PC-3 (cell line): ENCODE results near the gene TBX6. TPM values are rescaled to one million over a fixed set of nuclear protein-coding genes. Genes with fewer than 3 reads are reported as not detected.

Experiments used
- ATAC-seq: fragments of 200-7000 bp; cut with Tn5 transposase; 2 replicates; pipeline ENCODE4 v1.9.1; 2020; ENCODE audit warnings: mild to moderate bottlenecking, moderate library complexity
- BruUV-seq: library from RNA; stranded (reverse); fragments of 400-500 nt; replicated peaks from 2 replicates; lab custom pipeline; 2021; lab: Mats Ljungman, UMichigan
- CTCF ChIA-PET: fragments of 300-600 bp; sonication (Branson Sonifier 250); formaldehyde crosslinking; loops from one replicate; lab custom pipeline; 2022; ENCODE audit warnings: antibody characterized with exemption; lab: Charles Lee
- POLR2A ChIA-PET: fragments of 300-600 bp; sonication (Branson Sonifier 250); formaldehyde crosslinking; loops from one replicate; lab custom pipeline; 2022; ENCODE audit warnings: antibody characterized with exemption; ENCODE audit not compliant: unreplicated experiment; lab: Charles Lee
- DNase-seq: peaks from one replicate; pipeline ENCODE4 v3.0.0-alpha.2; 2015
- H2AFZ ChIP-seq: fragments of 300-600 bp; sonication (generic); 2 replicates; pipeline ENCODE4 v1.6.0; 2016; ENCODE audit warnings: antibody characterized with exemption, low read length
- H3F3A ChIP-seq: fragments of 300-600 bp; sonication (generic); one replicate; pipeline ENCODE4 v1.6.0; 2017; ENCODE audit warnings: antibody characterized with exemption, low read length, control low read depth, mild to moderate bottlenecking; ENCODE audit not compliant: unreplicated experiment
- H3K27ac ChIP-seq: fragments of 300-600 bp; sonication (generic); 2 replicates; pipeline ENCODE4 v1.5.1; 2016; ENCODE audit warnings: mild to moderate bottlenecking, low read length
- H3K27me3 ChIP-seq: fragments of 300-600 bp; sonication (generic); 2 replicates; pipeline ENCODE4 v1.6.1; 2016; ENCODE audit warnings: low read length, mixed read lengths
- H3K36me3 ChIP-seq: fragments of 300-600 bp; sonication (generic); 2 replicates; pipeline ENCODE4 v1.6.1; 2016; ENCODE audit warnings: low read depth, mixed run types, low read length, mixed read lengths
- H3K4me1 ChIP-seq: fragments of 300-600 bp; sonication (generic); 2 replicates; pipeline ENCODE4 v1.5.1; 2016; ENCODE audit warnings: low read length; ENCODE audit not compliant: insufficient read depth
- H3K4me2 ChIP-seq: fragments of 300-600 bp; sonication (generic); 2 replicates; pipeline ENCODE4 v1.6.0; 2016; ENCODE audit warnings: low read length
- H3K4me3 ChIP-seq: fragments of 300-600 bp; sonication (generic); 2 replicates; pipeline ENCODE4 v1.5.1; 2016; ENCODE audit warnings: mild to moderate bottlenecking, low read length, mixed read lengths
- H3K79me2 ChIP-seq: fragments of 300-600 bp; sonication (generic); 2 replicates; pipeline ENCODE4 v1.6.1; 2017; ENCODE audit warnings: low read length, mixed read lengths
- H3K9ac ChIP-seq: fragments of 300-600 bp; sonication (generic); 2 replicates; pipeline ENCODE4 v1.6.0; 2016; ENCODE audit warnings: mild to moderate bottlenecking, low read length
- H3K9me2 ChIP-seq: fragments of 300-600 bp; sonication (generic); replicated peaks from 2 replicates; pipeline ENCODE4 v1.6.1; 2016; ENCODE audit warnings: mixed run types, low read length, mixed read lengths
- H3K9me3 ChIP-seq: fragments of 300-600 bp; sonication (generic); 2 replicates; pipeline ENCODE4 v1.6.1; 2016; ENCODE audit warnings: low read length, mixed read lengths
- H4K20me1 ChIP-seq: fragments of 300-600 bp; sonication (generic); 2 replicates; pipeline ENCODE4 v1.6.1; 2016; ENCODE audit warnings: low read length, mixed read lengths
- CTCF ChIP-seq: fragments of 300-600 bp; sonication (generic); conservative IDR thresholded peaks from 2 replicates; pipeline ENCODE4 v1.5.1; 2017; ENCODE audit warnings: antibody characterized with exemption, low read depth, mild to moderate bottlenecking, low read length
- EZH2 ChIP-seq: fragments of 300-600 bp; sonication (generic); IDR thresholded peaks from one replicate; pipeline ENCODE4 v1.6.1; 2017; ENCODE audit warnings: antibody characterized with exemption, mild to moderate bottlenecking, low read length; ENCODE audit not compliant: unreplicated experiment
- EZH2phosphoT487 ChIP-seq: fragments of 300-600 bp; sonication (generic); IDR thresholded peaks from 2 replicates; pipeline ENCODE4 v1.6.1; 2018; ENCODE audit warnings: mild to moderate bottlenecking, antibody characterized with exemption, low read length, borderline replicate concordance
- intact Hi-C: fragments of 100-400 bp; cut with micrococcal nuclease; formaldehyde crosslinking; loops from 2 replicates; pipeline ENCODE4 v1.9.0; 2023
- total RNA-seq: library from RNA; depleted of rRNA; stranded (reverse); fragments of >200 nt; gene quantifications from 2 replicates; pipeline ENCODE4 v1.2.3, GENCODE V29; 2014

TBX6 gene
- total RNA-seq, 1 experiment from 2014 or later, result 1.1 TPM

GRCh38 chr16:30063278-30063892 lies 28.3 kb downstream of the TBX6 start:
- TF ChIP-seq EZH2, result no peak
- no peak for TF ChIP-seq EZH2phosphoT487
- TF ChIP-seq CTCF, result no peak
- peaks cover 24% of the 10 kb centered on the region for H3K4me1 ChIP-seq
- peaks cover 21% of the 10 kb centered on the region for H3K36me3 ChIP-seq
- H3K9me2 ChIP-seq, result no peaks in the 10 kb centered on the region
- BruUV-seq, result no TSS peak
- ATAC-seq, result no peak
- H3K79me2 ChIP-seq, result peaks cover 47% of the 10 kb centered on the region
- CTCF ChIA-PET, result no interaction called here
- intact Hi-C loops, result no loop called here
- peak overlapping the region; percentile 90 for H3K9ac ChIP-seq
- no peaks in the 10 kb centered on the region for H3K9me3 ChIP-seq
- POLR2A ChIA-PET, result no interaction called here
- H3K27ac ChIP-seq, result peak overlapping the region; percentile 97; the same call in 1 of the 2 replicates
- no peak overlapping the region for H2AFZ ChIP-seq
- peaks cover 23% of the 10 kb centered on the region for H4K20me1 ChIP-seq
- H3K4me3 ChIP-seq, result peak overlapping the region; percentile 99
- no peak for DNase-seq
- no peaks in the 10 kb centered on the region for H3K27me3 ChIP-seq
- no peaks in the 10 kb centered on the region for H3F3A ChIP-seq
- peak overlapping the region; percentile 88 for H3K4me2 ChIP-seq

GRCh38 chr16:30060836-30061554 lies 30.7 kb downstream of the TBX6 start:
- Histone ChIP-seq H3F3A (no peaks in the 10 kb centered on the region), H3K27ac (no peak overlapping the region), H3K9me2 (no peaks in the 10 kb centered on the region), H3K4me1 (peaks cover 17% of the 10 kb centered on the region), H3K27me3 (no peaks in the 10 kb centered on the region), H3K79me2 (peaks cover 23% of the 10 kb centered on the region), H3K4me2 (no peak overlapping the region), H4K20me1 (peaks cover 2% of the 10 kb centered on the region; the same call in 1 of the 2 replicates), H3K36me3 (0 out of 2 replicates have a peak, but pooled peaks cover under 1% of the 10 kb centered on the region), H3K4me3 (no peak overlapping the region), H3K9me3 (no peaks in the 10 kb centered on the region), H3K9ac (no peak overlapping the region), H2AFZ (no peak overlapping the region)
- POLR2A ChIA-PET, result no interaction called here
- CTCF ChIA-PET, result no interaction called here
- intact Hi-C loops, result no loop called here
- BruUV-seq, result no TSS peak
- DNase-seq (no peak), ATAC-seq (no peak)
- TF ChIP-seq CTCF, result no peak
- TF ChIP-seq EZH2, result no peak
- no peak for TF ChIP-seq EZH2phosphoT487

GRCh38 chr16:30060346-30060745 lies 31.4 kb downstream of the TBX6 start:
- ATAC-seq, result no peak
- CTCF ChIA-PET, result no interaction called here
- TF ChIP-seq CTCF (no peak), EZH2 (no peak), EZH2phosphoT487 (no peak)
- BruUV-seq, result no TSS peak
- intact Hi-C loops, result no loop called here
- POLR2A ChIA-PET, result no interaction called here
- no peak overlapping the region for H3K27ac ChIP-seq
- H3K27me3 ChIP-seq, result no peaks in the 10 kb centered on the region
- H3K9me2 ChIP-seq, result no peaks in the 10 kb centered on the region
- no peaks in the 10 kb centered on the region for H3K9me3 ChIP-seq
- H3K36me3 ChIP-seq, result no peaks in the 10 kb centered on the region
- no peak for DNase-seq
- H3K4me3 ChIP-seq, result no peak overlapping the region
- peaks cover 21% of the 10 kb centered on the region for H3K4me1 ChIP-seq
- peaks cover 18% of the 10 kb centered on the region; the same call in 1 of the 2 replicates for H3K79me2 ChIP-seq
- no peaks in the 10 kb centered on the region for H3F3A ChIP-seq
- no peak overlapping the region for H3K9ac ChIP-seq
- H3K4me2 ChIP-seq, result no peak overlapping the region
- no peaks in the 10 kb centered on the region for H4K20me1 ChIP-seq
- H2AFZ ChIP-seq, result no peak overlapping the region
